IMR-90 (cell line): Measurements from ENCODE around the gene RPL18. TPM values are rescaled to one million over a fixed set of nuclear protein-coding genes. Genes with fewer than 3 reads are reported as not detected.

Experiments
- ATAC-seq: fragments of 200-7000 bp; cut with Tn5 transposase; 2 replicates; pipeline ENCODE4 v1.9.1; 2020; ENCODE audit warnings: low read depth, mild to moderate bottlenecking, moderate library complexity
- BruUV-seq: library from RNA; stranded (reverse); fragments of 400-500 nt; replicated peaks from 2 replicates; lab custom pipeline; 2021; lab: Mats Ljungman, UMichigan
- CTCF ChIA-PET: fragments of 300-600 bp; formaldehyde crosslinking; extraction: SDS; loops from one replicate; lab custom pipeline; 2021; ENCODE audit warnings: antibody characterized with exemption; lab: Yijun Ruan, JAX
- POLR2A ChIA-PET: fragments of 300-600 bp; sonication (Branson Sonifier 250); formaldehyde crosslinking; loops from one replicate; lab custom pipeline; 2022; ENCODE audit warnings: antibody characterized with exemption; ENCODE audit not compliant: unreplicated experiment; lab: Charles Lee
- DNase-seq: peaks from one replicate; pipeline ENCODE4 v3.0.0; 2013
- H2AFZ ChIP-seq: replicated peaks from 2 replicates; pipeline ENCODE3; 2013; ENCODE audit warnings: low read length, mild to moderate bottlenecking; ENCODE audit not compliant: poor library complexity
- H2AK5ac ChIP-seq: 2 replicates; pipeline ENCODE4 v1.6.1; 2013; ENCODE audit warnings: low read depth, low read length, inconsistent platforms
- H2AK9ac ChIP-seq: replicated peaks from 2 replicates; pipeline ENCODE3; 2013; ENCODE audit warnings: mild to moderate bottlenecking, low read depth, low read length, moderate library complexity; ENCODE audit not compliant: poor library complexity
- H2BK120ac ChIP-seq: 2 replicates; pipeline ENCODE4 v1.6.1; 2013; ENCODE audit warnings: low read depth, low read length, inconsistent platforms
- H2BK15ac ChIP-seq: 3 replicates; pipeline ENCODE4 v1.6.1; 2013; ENCODE audit warnings: low read depth, low read length, inconsistent platforms
- H2BK20ac ChIP-seq: 2 replicates; pipeline ENCODE4 v1.6.1; 2013; ENCODE audit warnings: low read depth, mild to moderate bottlenecking, inconsistent platforms, low read length, moderate library complexity
- H2BK5ac ChIP-seq: 2 replicates; pipeline ENCODE4 v1.6.1; 2013; ENCODE audit warnings: mild to moderate bottlenecking, low read depth, low read length, inconsistent platforms; ENCODE audit not compliant: poor library complexity, severe bottlenecking
- H3K14ac ChIP-seq: replicated peaks from 2 replicates; pipeline ENCODE4 v1.6.1; 2013; ENCODE audit warnings: low read depth, low read length, inconsistent platforms
- H3K18ac ChIP-seq: 2 replicates; pipeline ENCODE4 v1.6.1; 2013; ENCODE audit warnings: low read depth, low read length, control low read depth
- H3K23ac ChIP-seq: 2 replicates; pipeline ENCODE4 v1.6.1; 2013; ENCODE audit warnings: low read depth, low read length, inconsistent platforms
- H3K27ac ChIP-seq: 2 replicates; pipeline ENCODE4 v1.5.1; 2013; ENCODE audit warnings: mild to moderate bottlenecking, control low read depth, low read length; ENCODE audit not compliant: insufficient read depth
- H3K27me3 ChIP-seq: 2 replicates; pipeline ENCODE4 v1.6.1; 2013; ENCODE audit warnings: low read length; ENCODE audit not compliant: control insufficient read depth, insufficient read depth
- H3K36me3 ChIP-seq: 2 replicates; pipeline ENCODE4 v1.6.1; 2013; ENCODE audit warnings: low read length, mixed read lengths; ENCODE audit not compliant: control insufficient read depth, insufficient read depth
- H3K4ac ChIP-seq: 2 replicates; pipeline ENCODE4 v1.6.1; 2013; ENCODE audit warnings: low read depth, low read length, inconsistent platforms
- H3K4me1 ChIP-seq: 2 replicates; pipeline ENCODE4 v1.6.1; 2013; ENCODE audit warnings: low read length, mixed read lengths; ENCODE audit not compliant: control insufficient read depth, insufficient read depth
- H3K4me2 ChIP-seq: 2 replicates; pipeline ENCODE4 v1.6.1; 2013; ENCODE audit warnings: low read depth, mild to moderate bottlenecking, control low read depth, low read length, moderate library complexity
- H3K4me3 ChIP-seq: 2 replicates; pipeline ENCODE4 v1.5.1; 2013; ENCODE audit warnings: low read depth, mild to moderate bottlenecking, control low read depth, low read length, moderate library complexity; ENCODE audit not compliant: insufficient read depth
- H3K56ac ChIP-seq: 2 replicates; pipeline ENCODE4 v1.6.1; 2013; ENCODE audit warnings: low read length, inconsistent platforms; ENCODE audit not compliant: insufficient read depth; ENCODE audit errors: extremely low read depth
- H3K79me1 ChIP-seq, 2 experiments: 2 replicates each; pipeline ENCODE4 v1.6.1; 2013; ENCODE audit warnings: low read length in 2 of 2, inconsistent platforms in 1 of 2, low read depth in 1 of 2
- H3K9ac ChIP-seq: 2 replicates; pipeline ENCODE4 v1.6.1; 2013; ENCODE audit warnings: low read depth, low read length, control low read depth
- H3K9me1 ChIP-seq: 2 replicates; pipeline ENCODE4 v1.6.1; 2013; ENCODE audit warnings: low read length, inconsistent platforms; ENCODE audit not compliant: insufficient read depth
- H3K9me3 ChIP-seq: 2 replicates; pipeline ENCODE4 v1.6.1; 2013; ENCODE audit warnings: low read length; ENCODE audit not compliant: control insufficient read depth, insufficient read depth
- H4K20me1 ChIP-seq: 2 replicates; pipeline ENCODE4 v1.6.1; 2013; ENCODE audit warnings: low read length, inconsistent platforms; ENCODE audit not compliant: insufficient read depth
- H4K5ac ChIP-seq: 2 replicates; pipeline ENCODE4 v1.6.1; 2013; ENCODE audit warnings: mild to moderate bottlenecking, low read depth, low read length, control low read depth
- H4K8ac ChIP-seq, 2 experiments: 2 replicates each; pipeline ENCODE4 v1.6.1; 2013; ENCODE audit warnings: low read depth in 2 of 2, low read length in 2 of 2, control low read depth in 1 of 2, inconsistent platforms in 1 of 2
- H4K91ac ChIP-seq: 2 replicates; pipeline ENCODE4 v1.6.1; 2013; ENCODE audit warnings: low read depth, low read length, inconsistent platforms; ENCODE audit not compliant: insufficient read depth
- BHLHE40 ChIP-seq: fragments of 150-350 bp; IDR thresholded peaks from 2 replicates; pipeline ENCODE4 v1.6.1; 2016; ENCODE audit warnings: mild to moderate bottlenecking, low read depth, low read length
- FOS ChIP-seq: fragments of 150-350 bp; IDR thresholded peaks from 2 replicates; pipeline ENCODE4 v1.6.1; 2016; ENCODE audit warnings: low read depth, low read length
- MAZ ChIP-seq: IDR thresholded peaks from 2 replicates; pipeline ENCODE4 v1.6.1; 2012; ENCODE audit warnings: low read depth, mild to moderate bottlenecking, low read length, improper control_type of control experiment, moderate library complexity, borderline replicate concordance
- POLR2A ChIP-seq: IDR thresholded peaks from 2 replicates; pipeline ENCODE4 v1.6.1; 2012; ENCODE audit warnings: mild to moderate bottlenecking, low read depth, low read length
- RCOR1 ChIP-seq: IDR thresholded peaks from 2 replicates; pipeline ENCODE4 v1.6.1; 2012; ENCODE audit warnings: mild to moderate bottlenecking, low read length, improper control_type of control experiment; ENCODE audit not compliant: insufficient replicate concordance
- RFX5 ChIP-seq: IDR thresholded peaks from 2 replicates; pipeline ENCODE4 v1.8.0; 2012; ENCODE audit warnings: low read depth, mild to moderate bottlenecking, low read length, moderate library complexity
- SMC3 ChIP-seq: fragments of 150-350 bp; IDR thresholded peaks from 2 replicates; pipeline ENCODE4 v1.6.1; 2016; ENCODE audit warnings: low read depth, mild to moderate bottlenecking, antibody characterized with exemption, low read length, moderate library complexity
- WGBS, 2 experiments: methylation state at CpG; one replicate each; pipeline versions ENCODE4 v1.1.5 to v1.1.7; 2013; ENCODE audit warnings: missing lambda C conversion rate in 2 of 2; ENCODE audit not compliant: insufficient read length in 1 of 2; ENCODE audit errors: extremely low coverage in 2 of 2; 5-methylcytosine and 5-hydroxymethylcytosine counted together
- dilution Hi-C: fragments of 300-500 bp; cut with HindIII; formaldehyde crosslinking; loops from one replicate; pipeline ENCODE4 v1.14.3; 2018; ENCODE audit warnings: low sequenced_read_pairs; ENCODE audit not compliant: unreplicated experiment
- in situ Hi-C: fragments of 300-500 bp; cut with MboI; formaldehyde crosslinking; loops from 3 replicates; pipeline ENCODE4 v1.14.3; 2019; ENCODE audit warnings: low sequenced_read_pairs, inconsistent platforms, mixed read lengths
- intact Hi-C: fragments of 100-400 bp; cut with micrococcal nuclease; formaldehyde crosslinking; loops from 2 replicates; pipeline ENCODE4 v1.10.0; 2022
- polyA plus RNA-seq, 3 experiments: library from polyadenylated mRNA; depleted of rRNA; stranded (reverse); fragments of >200 nt; gene quantifications; 2 replicates each; pipeline ENCODE4 v1.2.3, GENCODE V29; 2012; ENCODE audit warnings: low replicate concordance in 1 of 3
- total RNA-seq: library from RNA; depleted of rRNA; stranded (reverse); fragments of >200 nt; gene quantifications from 2 replicates; pipeline ENCODE4 v1.2.3, GENCODE V29; 2012

Gene RPL18
- total and polyA plus RNA-seq, 2 of the 4 experiments (the other 2 are of a cell fraction), result 1,909 to 2,254 TPM

DNA sequence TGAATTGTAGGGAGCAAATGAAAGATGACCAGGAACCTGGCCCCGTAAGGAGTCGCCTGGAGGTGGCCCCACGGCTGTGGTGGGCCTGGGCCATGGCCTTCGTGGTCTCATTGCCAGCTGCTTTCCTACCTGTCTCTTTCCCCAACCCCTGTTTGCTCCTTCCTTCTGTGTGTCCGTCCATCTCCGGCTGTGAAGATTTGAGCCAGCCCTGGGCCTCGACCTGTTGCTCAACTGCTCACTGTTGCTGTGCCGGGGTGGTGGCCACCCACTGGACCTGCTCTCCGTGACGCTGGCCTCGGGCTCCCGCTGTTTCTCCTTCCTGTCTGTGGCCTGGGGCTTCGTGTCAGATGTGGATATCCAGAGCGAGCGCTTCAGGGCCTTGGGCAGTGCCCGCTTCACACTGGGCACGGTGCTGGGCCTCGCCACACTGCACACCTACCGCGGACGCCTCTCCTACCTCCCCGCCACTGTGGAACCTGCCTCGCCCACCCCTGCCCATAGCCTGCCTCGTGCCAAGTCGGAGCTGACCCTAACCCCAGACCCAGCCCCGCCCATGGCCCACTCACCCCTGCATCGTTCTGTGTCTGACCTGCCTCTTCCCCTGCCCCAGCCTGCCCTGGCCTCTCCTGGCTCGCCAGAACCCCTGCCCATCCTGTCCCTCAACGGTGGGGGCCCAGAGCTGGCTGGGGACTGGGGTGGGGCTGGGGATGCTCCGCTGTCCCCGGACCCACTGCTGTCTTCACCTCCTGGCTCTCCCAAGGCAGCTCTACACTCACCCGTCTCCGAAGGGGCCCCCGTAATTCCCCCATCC lies 9.7 kb upstream of the RPL18 start (continued):
- no peak for TF ChIP-seq RCOR1

DNA sequence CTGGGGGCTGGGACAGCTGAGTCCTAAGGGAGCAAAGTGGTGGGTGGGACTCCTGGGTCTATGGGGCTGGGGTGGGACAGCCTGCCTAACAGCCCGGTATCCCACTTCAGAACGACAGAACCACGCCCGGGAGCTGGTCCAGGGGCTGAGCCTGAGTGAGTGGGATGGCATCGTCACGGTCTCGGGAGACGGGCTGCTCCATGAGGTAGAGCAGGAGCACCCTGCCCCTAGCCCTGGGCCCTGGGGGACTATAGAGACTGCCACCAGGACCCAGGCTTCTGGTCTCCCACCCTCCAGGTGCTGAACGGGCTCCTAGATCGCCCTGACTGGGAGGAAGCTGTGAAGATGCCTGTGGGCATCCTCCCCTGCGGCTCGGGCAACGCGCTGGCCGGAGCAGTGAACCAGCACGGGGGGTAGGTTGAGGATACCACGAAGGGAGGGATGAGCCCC lies 8.9 kb upstream of the RPL18 start:
- no TSS peak for BruUV-seq
- no peaks in the 10 kb centered on the region for H3K9me3 ChIP-seq
- no peak overlapping the region for H3K56ac ChIP-seq
- intact Hi-C loops, result no loop called here
- H2BK5ac ChIP-seq, result no peak overlapping the region
- H3K14ac ChIP-seq, result no peak overlapping the region
- peaks cover 6% of the 10 kb centered on the region; the same call in 1 of the 2 replicates for H3K36me3 ChIP-seq
- peaks cover 23% of the 10 kb centered on the region for H3K4me1 ChIP-seq
- no peak overlapping the region for H2BK15ac ChIP-seq
- no peak overlapping the region for H2AFZ ChIP-seq
- ChIA-PET POLR2A (no interaction called here), CTCF (no interaction called here)
- H3K27me3 ChIP-seq, result no peaks in the 10 kb centered on the region
- H4K5ac ChIP-seq, result no peak overlapping the region
- WGBS, 2 experiments, result 90% methylated on average over 2 of the region's 17 CpGs; no CpG with 5 or more reads in 1 of the 2 experiments
- DNase-seq, result no peak
- no peak overlapping the region for H2BK120ac ChIP-seq
- dilution Hi-C loops, result no loop called here
- no peak overlapping the region for H3K18ac ChIP-seq
- H2AK5ac ChIP-seq, result no peak overlapping the region
- no peak overlapping the region for H4K8ac ChIP-seq
- in situ Hi-C loops, result no loop called here
- TF ChIP-seq MAZ (no peak), BHLHE40 (no peak), POLR2A (no peak), RCOR1 (no peak), SMC3 (no peak), FOS (no peak), RFX5 (no peak)
- no peak overlapping the region for H3K4me3 ChIP-seq
- H3K9me1 ChIP-seq, result peaks cover 6% of the 10 kb centered on the region
- H3K4ac ChIP-seq, result no peak overlapping the region
- H2BK20ac ChIP-seq, result no peak overlapping the region
- ATAC-seq, result no peak
- no peaks in the 10 kb centered on the region for H4K20me1 ChIP-seq
- no peak overlapping the region for H3K27ac ChIP-seq
- H3K4me2 ChIP-seq, result no peak overlapping the region
- no peak overlapping the region for H2AK9ac ChIP-seq
- peaks cover 4 to 21% of the 10 kb centered on the region in 2 experiments; a peak in 3 of 4 replicates for H3K79me1 ChIP-seq
- no peak overlapping the region for H4K91ac ChIP-seq
- no peak overlapping the region for H3K23ac ChIP-seq
- H3K9ac ChIP-seq, result no peak overlapping the region
